Measurements from ENCODE around the gene OLIG1.

DNA sequence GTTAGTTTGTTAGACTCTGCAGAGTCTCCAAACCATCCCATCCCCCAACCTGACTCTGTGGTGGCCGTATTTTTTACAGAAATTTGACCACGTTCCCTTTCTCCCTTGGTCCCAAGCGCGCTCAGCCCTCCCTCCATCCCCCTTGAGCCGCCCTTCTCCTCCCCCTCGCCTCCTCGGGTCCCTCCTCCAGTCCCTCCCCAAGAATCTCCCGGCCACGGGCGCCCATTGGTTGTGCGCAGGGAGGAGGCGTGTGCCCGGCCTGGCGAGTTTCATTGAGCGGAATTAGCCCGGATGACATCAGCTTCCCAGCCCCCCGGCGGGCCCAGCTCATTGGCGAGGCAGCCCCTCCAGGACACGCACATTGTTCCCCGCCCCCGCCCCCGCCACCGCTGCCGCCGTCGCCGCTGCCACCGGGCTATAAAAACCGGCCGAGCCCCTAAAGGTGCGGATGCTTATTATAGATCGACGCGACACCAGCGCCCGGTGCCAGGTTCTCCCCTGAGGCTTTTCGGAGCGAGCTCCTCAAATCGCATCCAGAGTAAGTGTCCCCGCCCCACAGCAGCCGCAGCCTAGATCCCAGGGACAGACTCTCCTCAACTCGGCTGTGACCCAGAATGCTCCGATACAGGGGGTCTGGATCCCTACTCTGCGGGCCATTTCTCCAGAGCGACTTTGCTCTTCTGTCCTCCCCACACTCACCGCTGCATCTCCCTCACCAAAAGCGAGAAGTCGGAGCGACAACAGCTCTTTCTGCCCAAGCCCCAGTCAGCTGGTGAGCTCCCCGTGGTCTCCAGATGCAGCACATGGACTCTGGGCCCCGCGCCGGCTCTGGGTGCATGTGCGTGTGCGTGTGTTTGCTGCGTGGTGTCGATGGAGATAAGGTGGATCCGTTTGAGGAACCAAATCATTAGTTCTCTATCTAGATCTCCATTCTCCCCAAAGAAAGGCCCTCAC is 44.2 kb upstream of the OLIG1 start, which contains the start of gene OLIG2:
- TF ChIP-seq, protein P1, sequence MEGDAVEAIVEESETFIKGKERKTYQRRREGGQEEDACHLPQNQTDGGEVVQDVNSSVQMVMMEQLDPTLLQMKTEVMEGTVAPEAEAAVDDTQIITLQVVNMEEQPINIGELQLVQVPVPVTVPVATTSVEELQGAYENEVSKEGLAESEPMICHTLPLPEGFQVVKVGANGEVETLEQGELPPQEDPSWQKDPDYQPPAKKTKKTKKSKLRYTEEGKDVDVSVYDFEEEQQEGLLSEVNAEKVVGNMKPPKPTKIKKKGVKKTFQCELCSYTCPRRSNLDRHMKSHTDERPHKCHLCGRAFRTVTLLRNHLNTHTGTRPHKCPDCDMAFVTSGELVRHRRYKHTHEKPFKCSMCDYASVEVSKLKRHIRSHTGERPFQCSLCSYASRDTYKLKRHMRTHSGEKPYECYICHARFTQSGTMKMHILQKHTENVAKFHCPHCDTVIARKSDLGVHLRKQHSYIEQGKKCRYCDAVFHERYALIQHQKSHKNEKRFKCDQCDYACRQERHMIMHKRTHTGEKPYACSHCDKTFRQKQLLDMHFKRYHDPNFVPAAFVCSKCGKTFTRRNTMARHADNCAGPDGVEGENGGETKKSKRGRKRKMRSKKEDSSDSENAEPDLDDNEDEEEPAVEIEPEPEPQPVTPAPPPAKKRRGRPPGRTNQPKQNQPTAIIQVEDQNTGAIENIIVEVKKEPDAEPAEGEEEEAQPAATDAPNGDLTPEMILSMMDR (IDR thresholded peaks at IDR 0.05) = no peak
- TF ChIP-seq POLR2A (IDR thresholded peaks at IDR 0.05) = no peak
